Tibial nerve (tissue), 4 donors: ENCODE measurements around the gene SMG6.

Source experiments
- EP300 ChIP-seq, 2 donors: sonication (generic); formaldehyde crosslinking; IDR thresholded peaks; one replicate each; pipeline ENCODE4 v1.6.1; 2017; ENCODE audit warnings: antibody characterized with exemption in 2 of 2, mild to moderate bottlenecking in 1 of 2
- POLR2A ChIP-seq, 2 donors: fragments of 450-650 bp; IDR thresholded peaks; one replicate each; pipeline ENCODE4 v1.6.1; 2017; ENCODE audit warnings: antibody characterized with exemption in 2 of 2, mild to moderate bottlenecking in 2 of 2, moderate library complexity in 2 of 2
- TF ChIP-seq, protein P1 (sequence below), 5 experiments: fragments of 200-600 bp in 3 of 5; fragments of 450-650 bp in 2 of 5; sonication (generic) in 3 of 5; IDR thresholded peaks; one replicate each; pipeline ENCODE4 v1.5.1; 2016 to 2019; ENCODE audit warnings: antibody characterized with exemption in 5 of 5, mild to moderate bottlenecking in 3 of 5, moderate library complexity in 2 of 5

DNA sequence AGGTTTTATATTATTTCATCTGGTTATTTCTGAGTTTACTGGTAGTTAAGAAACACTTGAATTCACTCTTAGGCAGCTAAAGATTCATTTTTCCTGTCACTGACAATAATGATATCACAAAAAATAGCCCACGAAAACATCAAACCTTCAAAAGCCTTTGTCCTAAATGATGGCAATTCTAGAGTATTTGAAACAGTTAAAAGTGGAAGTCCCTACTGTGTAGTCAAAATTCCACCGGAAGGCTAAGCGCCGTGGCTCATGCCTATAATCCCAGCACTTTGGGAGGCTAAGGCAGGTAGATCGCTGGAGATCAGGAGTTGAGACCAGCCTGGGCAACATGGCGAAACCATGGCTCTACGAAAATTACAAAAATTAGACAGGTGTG is 145.2 kb downstream of the SMG6 start:
- TF ChIP-seq, protein P1, sequence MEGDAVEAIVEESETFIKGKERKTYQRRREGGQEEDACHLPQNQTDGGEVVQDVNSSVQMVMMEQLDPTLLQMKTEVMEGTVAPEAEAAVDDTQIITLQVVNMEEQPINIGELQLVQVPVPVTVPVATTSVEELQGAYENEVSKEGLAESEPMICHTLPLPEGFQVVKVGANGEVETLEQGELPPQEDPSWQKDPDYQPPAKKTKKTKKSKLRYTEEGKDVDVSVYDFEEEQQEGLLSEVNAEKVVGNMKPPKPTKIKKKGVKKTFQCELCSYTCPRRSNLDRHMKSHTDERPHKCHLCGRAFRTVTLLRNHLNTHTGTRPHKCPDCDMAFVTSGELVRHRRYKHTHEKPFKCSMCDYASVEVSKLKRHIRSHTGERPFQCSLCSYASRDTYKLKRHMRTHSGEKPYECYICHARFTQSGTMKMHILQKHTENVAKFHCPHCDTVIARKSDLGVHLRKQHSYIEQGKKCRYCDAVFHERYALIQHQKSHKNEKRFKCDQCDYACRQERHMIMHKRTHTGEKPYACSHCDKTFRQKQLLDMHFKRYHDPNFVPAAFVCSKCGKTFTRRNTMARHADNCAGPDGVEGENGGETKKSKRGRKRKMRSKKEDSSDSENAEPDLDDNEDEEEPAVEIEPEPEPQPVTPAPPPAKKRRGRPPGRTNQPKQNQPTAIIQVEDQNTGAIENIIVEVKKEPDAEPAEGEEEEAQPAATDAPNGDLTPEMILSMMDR (IDR thresholded peaks at IDR 0.05) = no peak
- TF ChIP-seq POLR2A (IDR thresholded peaks at IDR 0.05) (no peak), EP300 (IDR thresholded peaks at IDR 0.05) (no peak)
